Activated CD4-positive, alpha-beta T cell treated with anti-CD3 and anti-CD28 coated beads, Interleukin-2, amount 50 U/mL, for 24 hours (primary cell): ENCODE measurements around the gene GSX2.
"Not testable (repeated sequence)": the region's sequence is repeated elsewhere in the genome, so short reads cannot be mapped to it uniquely, and the experiment has no call there.

ENCODE experiments used
- DNase-seq, 2 donors: peaks; one replicate each; pipeline ENCODE4 v3.0.0-alpha.2; 2020; ENCODE audit warnings: low read depth in 1 of 2, low spot score in 1 of 2

GSX2 gene

DNA sequence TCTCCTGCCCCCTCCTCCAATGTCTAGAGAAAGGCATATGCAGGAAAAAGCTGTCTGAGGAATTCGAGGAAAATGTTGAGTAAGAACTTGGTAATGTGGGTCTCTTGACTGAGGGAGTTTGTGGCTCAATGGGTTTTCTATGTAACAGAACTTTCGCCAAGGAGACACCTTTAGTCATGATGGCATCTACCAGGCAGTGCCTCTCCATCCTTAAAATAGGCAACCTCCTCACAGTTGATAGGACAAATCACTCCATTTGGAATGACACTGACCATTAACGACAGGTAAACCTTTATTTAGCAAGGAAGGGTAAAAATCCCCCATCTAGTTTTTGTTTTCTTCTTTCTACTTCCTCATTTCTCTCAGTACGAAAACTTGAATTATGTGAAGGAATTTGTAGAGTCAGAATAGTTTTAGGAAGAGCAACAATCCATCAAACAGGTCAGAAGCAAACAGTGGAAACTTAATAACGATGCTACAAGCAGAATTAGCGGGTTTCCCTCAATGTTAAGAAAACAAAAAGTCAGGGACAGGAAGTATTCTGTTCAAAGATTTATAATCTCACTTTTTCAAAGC, 2.7 kb downstream of the GSX2 start:
- no peak for DNase-seq

GRCh38 chr4:54103190-54103574, 3.2 kb downstream of the GSX2 start:
- no peak for DNase-seq

- no peak for DNase-seq
Measured at GRCh38 chr4:54104907-54105306, 4.9 kb downstream of the GSX2 start.

DNA sequence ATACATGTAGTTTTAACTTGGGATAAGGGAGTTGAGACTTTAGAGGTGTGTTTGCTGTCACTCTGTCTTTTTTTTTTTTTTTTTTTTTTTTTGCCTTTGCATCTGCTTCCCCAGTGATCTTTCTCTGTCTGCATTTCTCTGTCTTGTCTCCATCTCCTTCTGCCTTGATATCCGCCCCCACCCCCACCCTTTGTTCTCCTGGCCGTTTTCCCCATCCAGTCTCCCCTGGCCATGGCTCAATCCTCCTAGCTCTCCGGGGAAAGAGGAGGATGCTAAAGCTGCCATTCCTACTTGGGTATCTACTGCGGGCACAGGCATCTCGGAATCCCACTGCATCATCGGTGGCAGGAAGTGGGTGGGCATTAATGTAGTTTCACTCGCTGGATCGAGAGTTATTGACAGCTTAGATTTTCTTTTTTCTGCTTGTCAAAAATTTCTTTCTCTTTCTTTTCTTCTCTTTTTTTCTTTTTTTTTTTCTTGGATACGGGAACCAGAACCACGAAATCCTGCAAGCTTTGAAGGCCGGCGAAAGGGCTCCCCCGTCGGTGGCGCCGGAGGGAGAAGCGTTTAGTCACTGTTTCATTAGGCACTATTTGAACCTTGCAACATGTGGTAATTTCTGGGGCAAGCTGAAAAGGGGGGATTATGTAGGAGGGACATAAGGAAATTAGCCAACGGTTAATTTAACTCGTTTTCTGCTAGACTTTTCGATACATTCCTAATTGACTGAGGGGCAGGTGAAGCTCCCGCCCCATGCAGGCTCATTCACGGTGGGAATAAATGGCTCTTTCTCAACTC, 8.2 kb downstream of the GSX2 start:
- no peak for DNase-seq

DNA sequence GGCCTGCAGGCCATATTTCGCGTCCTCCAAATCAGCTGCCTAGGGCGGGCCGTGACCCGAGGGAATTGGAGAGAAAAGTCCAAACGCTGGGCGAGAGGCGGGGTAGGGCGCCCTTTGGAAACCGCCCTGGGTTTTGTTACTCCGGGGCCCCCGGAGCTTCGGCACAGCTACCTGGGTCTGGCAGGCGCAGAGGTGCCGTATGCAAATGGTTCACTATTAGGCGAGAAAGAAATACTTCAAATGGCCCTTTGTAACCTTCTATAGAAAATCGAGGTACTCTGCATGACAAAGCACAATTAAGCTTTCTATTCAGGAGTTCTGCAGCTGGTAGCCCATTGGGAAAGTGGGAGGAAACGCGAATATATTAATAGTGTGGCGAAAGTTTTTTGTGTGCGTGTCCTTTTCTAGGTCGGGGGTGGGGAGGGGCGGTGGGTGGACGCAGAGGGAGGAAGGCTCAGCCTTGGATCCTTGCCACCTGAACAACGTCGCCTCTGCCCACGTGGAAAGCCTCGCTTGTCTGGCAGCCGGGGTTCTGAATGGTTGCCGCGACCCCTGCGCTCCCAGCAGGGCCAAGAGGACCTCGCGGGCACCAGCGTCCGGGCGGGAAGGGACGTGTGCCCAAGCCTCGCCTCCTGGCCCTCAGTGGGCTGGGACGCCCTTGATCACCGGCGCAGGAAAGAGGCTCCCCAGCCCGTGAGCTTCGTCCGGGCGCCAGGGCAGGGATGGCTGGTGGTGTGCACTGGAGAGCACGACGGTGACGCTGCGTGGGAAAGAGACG, 9.5 kb downstream of the GSX2 start:
- no peak for DNase-seq

DNA sequence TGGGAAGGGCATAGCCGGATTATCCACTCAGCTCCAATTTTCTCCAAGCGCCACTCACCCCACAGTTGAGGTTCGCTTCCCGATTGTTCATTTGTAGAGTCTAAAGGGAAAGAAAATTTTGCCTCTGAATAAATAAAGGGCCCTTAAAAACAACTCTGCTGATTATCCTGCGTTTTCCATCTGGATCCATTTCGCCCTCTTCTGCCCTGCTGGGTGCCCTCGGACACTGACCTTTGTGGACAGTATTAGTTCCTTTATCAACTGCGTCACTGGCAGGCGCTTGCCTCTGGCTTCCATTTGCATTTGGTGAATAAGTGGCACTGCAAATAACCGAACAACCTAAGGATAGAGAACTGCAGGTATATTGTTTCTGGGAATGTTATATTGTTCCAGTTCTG, 10.1 kb downstream of the GSX2 start:
- no peak for DNase-seq

DNA sequence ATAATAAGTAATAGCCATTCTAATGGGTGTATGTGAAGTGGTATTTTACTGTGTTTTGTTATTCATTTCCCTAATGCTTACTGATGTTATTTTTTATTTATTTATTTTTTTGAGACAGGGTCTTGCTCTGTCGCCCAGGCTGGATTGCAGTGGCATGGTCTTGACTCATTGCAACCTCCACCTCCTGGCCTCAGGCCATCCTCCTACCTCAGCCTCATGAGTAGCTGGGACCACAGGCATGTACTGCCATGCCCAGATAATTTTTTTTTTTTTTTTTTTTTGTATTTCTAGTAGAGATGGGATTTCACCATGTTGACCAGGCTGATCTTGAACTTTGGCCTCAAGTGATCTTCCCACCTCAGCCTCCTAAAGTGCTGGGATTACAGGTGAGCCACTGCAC, 13.2 kb downstream of the GSX2 start:
- not testable (repeated sequence) for DNase-seq

- not testable (repeated sequence) for DNase-seq
Measured at GRCh38 chr4:54116246-54116645, 16.3 kb downstream of the GSX2 start.

- no peak for DNase-seq
Measured at GRCh38 chr4:54118850-54119589, 19.1 kb downstream of the GSX2 start.

- no peak for DNase-seq
Measured at GRCh38 chr4:54120518-54120917, 20.6 kb downstream of the GSX2 start.

GRCh38 chr4:54127660-54128059, 27.7 kb downstream of the GSX2 start:
- DNase-seq, result no peak

DNA sequence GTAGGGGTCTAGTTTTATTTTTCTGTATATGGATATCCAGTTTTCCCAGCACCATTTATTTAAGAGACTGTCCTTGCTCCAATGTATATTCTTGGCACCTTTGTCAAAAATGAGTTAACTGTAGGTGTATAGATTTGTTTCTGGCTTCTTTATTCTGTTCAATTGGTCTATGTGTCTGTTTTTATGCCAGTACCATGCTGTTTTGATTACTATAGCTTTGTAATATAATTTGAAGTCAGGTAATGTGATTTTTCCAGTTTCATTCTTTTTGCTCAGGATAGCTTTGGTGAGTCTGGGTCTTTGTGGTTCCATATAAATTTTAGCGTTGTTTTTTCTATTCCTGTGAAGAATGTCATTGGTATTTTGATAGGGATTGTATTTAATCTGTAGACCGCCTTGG, 28.7 kb downstream of the GSX2 start:
- not testable (repeated sequence) for DNase-seq

DNA sequence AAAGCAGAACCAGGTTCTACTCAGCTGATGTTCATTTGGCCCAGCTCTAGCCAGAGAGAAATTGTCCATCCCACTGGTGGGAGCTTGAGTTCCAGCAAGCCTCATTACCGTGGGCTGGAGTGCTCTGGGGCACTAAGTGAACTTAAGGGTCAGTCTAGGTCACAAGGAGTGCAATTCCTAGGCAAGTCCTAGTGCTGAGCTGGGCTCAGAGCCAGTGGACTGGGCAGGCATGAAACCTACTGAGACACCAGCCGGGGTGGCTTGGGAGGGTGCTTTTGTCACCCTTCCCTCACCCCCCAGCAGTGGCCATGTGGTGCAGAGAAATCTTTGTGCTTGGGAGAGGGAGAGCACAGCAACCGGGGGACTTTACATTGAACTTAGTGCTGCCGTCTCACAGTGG, 39.4 kb downstream of the GSX2 start:
- DNase-seq, result no peak

- no peak for DNase-seq
Measured at GRCh38 chr4:54140287-54140686, 40.3 kb downstream of the GSX2 start.

DNA sequence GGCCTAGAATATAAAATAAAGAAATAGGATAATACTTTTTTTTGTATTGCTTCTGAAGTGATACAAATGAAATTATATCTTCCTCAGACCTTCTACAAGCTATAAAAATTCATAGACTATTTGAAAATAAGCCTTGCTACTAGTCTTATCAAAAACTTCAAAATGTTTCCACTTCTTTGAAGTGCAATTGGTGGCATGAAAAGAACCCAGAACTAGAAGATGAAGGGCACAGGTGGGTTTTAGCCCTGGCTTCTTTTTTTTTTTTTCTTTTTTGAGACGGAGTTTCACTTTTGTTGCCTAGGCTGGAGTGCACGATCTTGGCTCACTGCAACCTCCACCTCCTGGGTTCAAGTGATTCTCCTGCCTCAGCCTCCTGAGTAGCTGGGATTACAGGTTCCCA, 44.2 kb downstream of the GSX2 start:
- no peak for DNase-seq

DNA sequence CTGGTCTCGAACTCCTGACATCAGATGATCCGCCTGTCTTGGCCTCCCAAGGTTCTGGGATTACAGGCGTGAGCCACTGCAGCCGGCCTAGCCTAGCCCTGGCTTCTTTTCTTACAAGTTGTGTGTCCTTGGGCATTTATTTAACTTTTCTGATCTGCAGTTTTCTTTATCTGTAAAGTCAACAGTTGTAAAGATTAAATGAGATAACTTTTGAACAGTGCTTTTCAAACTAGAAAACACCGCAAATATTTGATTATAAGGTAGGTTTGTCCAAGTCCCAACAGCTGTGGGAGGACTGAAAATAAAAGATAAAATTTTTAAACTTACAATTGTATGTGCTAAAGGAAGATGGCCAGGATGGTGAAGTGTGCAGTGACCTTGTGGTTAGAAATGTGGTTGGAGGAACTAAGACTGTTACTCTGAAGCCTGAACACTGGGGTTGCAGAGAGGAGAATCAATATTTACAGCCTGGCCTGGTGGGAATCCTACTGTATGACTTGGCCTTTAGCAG, 44.8 kb downstream of the GSX2 start:
- DNase-seq, result no peak

DNA sequence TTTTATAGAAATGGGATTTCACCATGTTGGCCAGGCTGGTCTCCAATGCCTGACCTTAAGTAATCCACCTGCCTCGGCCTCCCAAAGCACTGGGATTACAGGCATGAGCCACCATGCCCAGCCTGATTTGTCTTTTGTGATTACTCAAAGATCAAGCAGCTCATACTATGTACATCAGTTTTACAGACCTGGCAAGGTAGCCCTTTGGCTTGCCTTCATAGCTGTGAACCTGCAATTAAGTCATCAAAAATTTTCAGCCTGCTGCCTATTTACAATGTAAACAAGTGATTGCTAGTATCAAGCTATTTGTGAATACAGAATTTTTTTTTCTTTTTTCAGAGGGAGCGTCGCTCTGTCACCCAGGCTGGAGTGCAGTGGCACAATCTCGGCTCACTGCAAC, 46.2 kb downstream of the GSX2 start:
- no peak for DNase-seq

DNA sequence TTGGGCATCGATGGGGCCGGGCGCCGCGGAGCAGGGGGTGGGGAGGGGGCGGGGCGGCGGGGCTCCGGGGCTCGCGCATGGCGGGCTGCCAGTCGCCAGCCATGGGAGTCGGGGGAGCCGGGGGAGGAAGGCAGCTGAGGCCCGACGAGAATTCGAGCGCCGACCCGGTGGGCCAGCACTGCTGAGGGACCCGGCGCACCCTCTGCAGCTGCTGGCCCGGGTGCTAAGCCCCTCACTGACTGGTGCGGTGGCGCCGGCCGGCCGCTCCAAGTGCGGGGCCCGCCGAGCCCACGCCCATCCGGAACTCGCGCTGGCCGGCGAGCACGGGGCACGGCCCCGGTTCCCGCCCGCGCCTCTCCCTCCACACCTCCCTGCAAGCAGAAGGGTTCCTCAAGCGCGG, 49.4 kb downstream of the GSX2 start:
- no peak for DNase-seq
